Measurements from ENCODE around the gene PRR11. TPM values are rescaled to one million over a fixed set of nuclear protein-coding genes. Genes with fewer than 3 reads are reported as not detected.

The PRR11 gene
- polyA plus RNA-seq, 3 donors: 1.1 to 3.9 (median 1.7) TPM

GRCh38 chr17:59199398-59199797, 43.9 kb downstream of the PRR11 start:
- H3K4me1 Mint-ChIP-seq: no peaks in the 10 kb centered on the region
- no peaks in the 10 kb centered on the region for H4K20me1 ChIP-seq (ENCODE audit: insufficient read depth, low read length)
- H3K36me3 Mint-ChIP-seq: peaks cover 41 to 74% of the 10 kb centered on the region in 2 donors
- H3K27ac Mint-ChIP-seq: no peak overlapping the region
- WGBS (ENCODE audit: insufficient coverage): no CpG with 5 or more reads among the region's 4 CpGs
- intact Hi-C loops (cut with micrococcal nuclease): no loop called here
- H3K27me3 ChIP-seq (ENCODE audit: control insufficient read depth in 2 of 2, insufficient read depth in 2 of 2, low read length in 2 of 2): no peaks in the 10 kb centered on the region
- peaks cover 0 to 2% (median 0%) of the 10 kb centered on the region in 3 donors for H3K27me3 Mint-ChIP-seq (ENCODE audit: low read depth in 3 of 3)
- no peak overlapping the region for H3K9ac ChIP-seq (ENCODE audit: insufficient read depth, low read length, poor library complexity, severe bottlenecking)
- H3K4me3 ChIP-seq (replicated peaks in 1 of 3; ENCODE audit: low read depth in 2 of 3, low read length in 3 of 3): no peak overlapping the region
- H3K4me2 ChIP-seq (replicated peaks; ENCODE audit: extremely low read depth, low read length, poor library complexity, severe bottlenecking): no peak overlapping the region
- no peak overlapping the region for H3K4me3 Mint-ChIP-seq
- DNase-seq: no peak
- no peaks in the 10 kb centered on the region for H3K9me3 Mint-ChIP-seq
- peaks cover 63 to 80% of the 10 kb centered on the region in 2 donors for H3K36me3 ChIP-seq (replicated peaks in 1 of 2; ENCODE audit: control insufficient read depth in 1 of 2, insufficient read depth in 2 of 2, low read length in 2 of 2)
- no peaks in the 10 kb centered on the region for H3K4me1 ChIP-seq (ENCODE audit: control insufficient read depth in 1 of 2, insufficient read depth in 2 of 2, low read length in 2 of 2)
- no peaks in the 10 kb centered on the region for H3K9me3 ChIP-seq (replicated peaks in 1 of 2; ENCODE audit: control insufficient read depth in 1 of 2, insufficient read depth in 1 of 2, low read length in 2 of 2)
- no peak for TF ChIP-seq CTCF (IDR thresholded peaks at IDR 0.05)
- H2AFZ ChIP-seq (ENCODE audit: insufficient read depth, low read depth, low read length, poor library complexity, severe bottlenecking): no peak overlapping the region
- H3K27ac ChIP-seq (ENCODE audit: low read depth in 1 of 2, low read length in 2 of 2): no peak overlapping the region
- no peaks in the 10 kb centered on the region for H3K79me2 ChIP-seq (ENCODE audit: insufficient read depth, low read length)

GRCh38 chr17:59202320-59202719, 46.8 kb downstream of the PRR11 start:
- TF ChIP-seq CTCF (IDR thresholded peaks at IDR 0.05): no peak
- Histone ChIP-seq H2AFZ (ENCODE audit: insufficient read depth, low read depth, low read length, poor library complexity, severe bottlenecking) (no peak overlapping the region), H3K36me3 (replicated peaks in 1 of 2; ENCODE audit: control insufficient read depth in 1 of 2, insufficient read depth in 2 of 2, low read length in 2 of 2) (peaks cover 39 to 54% of the 10 kb centered on the region in 2 donors), H3K4me1 (ENCODE audit: control insufficient read depth in 1 of 2, insufficient read depth in 2 of 2, low read length in 2 of 2) (no peaks in the 10 kb centered on the region), H3K79me2 (ENCODE audit: insufficient read depth, low read length) (no peaks in the 10 kb centered on the region), H3K9ac (ENCODE audit: insufficient read depth, low read length, poor library complexity, severe bottlenecking) (no peak overlapping the region), H3K9me3 (replicated peaks in 1 of 2; ENCODE audit: control insufficient read depth in 1 of 2, insufficient read depth in 1 of 2, low read length in 2 of 2) (no peaks in the 10 kb centered on the region), H3K4me3 (replicated peaks in 1 of 3; ENCODE audit: low read depth in 2 of 3, low read length in 3 of 3) (no peak overlapping the region), H3K27ac (ENCODE audit: low read depth in 1 of 2, low read length in 2 of 2) (no peak overlapping the region), H4K20me1 (ENCODE audit: insufficient read depth, low read length) (no peaks in the 10 kb centered on the region), H3K27me3 (ENCODE audit: control insufficient read depth in 2 of 2, insufficient read depth in 2 of 2, low read length in 2 of 2) (no peaks in the 10 kb centered on the region), H3K4me2 (replicated peaks; ENCODE audit: extremely low read depth, low read length, poor library complexity, severe bottlenecking) (no peak overlapping the region)
- Mint-ChIP-seq H3K9me3 (no peaks in the 10 kb centered on the region), H3K4me3 (no peak overlapping the region), H3K27me3 (ENCODE audit: low read depth in 3 of 3) (peaks cover 0 to 2% (median 0%) of the 10 kb centered on the region in 3 donors), H3K4me1 (no peaks in the 10 kb centered on the region), H3K36me3 (peaks cover 28 to 55% of the 10 kb centered on the region in 2 donors), H3K27ac (no peak overlapping the region)
- no CpG with 5 or more reads among the region's 1 CpG for WGBS (ENCODE audit: insufficient coverage)
- no peak for DNase-seq
- intact Hi-C loops (cut with micrococcal nuclease): no loop called here
